ENCODE measurements around the gene FGF14. TPM values are rescaled to one million over a fixed set of nuclear protein-coding genes. Genes with fewer than 3 reads are reported as not detected.

FGF14 gene
- total RNA-seq, 1 donor from 2014 or later, result 0.06 TPM

DNA sequence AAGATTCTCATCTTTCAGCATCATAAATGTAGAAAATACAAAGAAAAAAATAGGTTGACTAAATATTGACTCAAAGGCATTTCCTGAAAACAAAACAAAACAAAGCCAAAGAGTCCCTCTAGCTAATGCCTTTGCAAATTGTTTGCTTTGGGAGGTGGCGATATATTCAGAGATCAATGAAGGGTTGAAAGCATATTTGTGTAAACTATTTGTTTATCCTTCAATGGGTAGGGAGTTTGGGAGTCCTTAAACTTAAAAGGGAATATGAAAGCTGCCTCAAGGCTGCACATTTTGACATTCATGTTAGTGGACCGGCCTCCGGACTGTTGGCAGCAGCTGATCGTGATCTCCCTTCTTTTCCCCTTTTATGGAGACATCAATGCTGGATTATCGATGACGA is 691.9 kb downstream of the FGF14 start:
- no peak for DNase-seq (ENCODE audit: low read depth)
- TF ChIP-seq, protein P1, sequence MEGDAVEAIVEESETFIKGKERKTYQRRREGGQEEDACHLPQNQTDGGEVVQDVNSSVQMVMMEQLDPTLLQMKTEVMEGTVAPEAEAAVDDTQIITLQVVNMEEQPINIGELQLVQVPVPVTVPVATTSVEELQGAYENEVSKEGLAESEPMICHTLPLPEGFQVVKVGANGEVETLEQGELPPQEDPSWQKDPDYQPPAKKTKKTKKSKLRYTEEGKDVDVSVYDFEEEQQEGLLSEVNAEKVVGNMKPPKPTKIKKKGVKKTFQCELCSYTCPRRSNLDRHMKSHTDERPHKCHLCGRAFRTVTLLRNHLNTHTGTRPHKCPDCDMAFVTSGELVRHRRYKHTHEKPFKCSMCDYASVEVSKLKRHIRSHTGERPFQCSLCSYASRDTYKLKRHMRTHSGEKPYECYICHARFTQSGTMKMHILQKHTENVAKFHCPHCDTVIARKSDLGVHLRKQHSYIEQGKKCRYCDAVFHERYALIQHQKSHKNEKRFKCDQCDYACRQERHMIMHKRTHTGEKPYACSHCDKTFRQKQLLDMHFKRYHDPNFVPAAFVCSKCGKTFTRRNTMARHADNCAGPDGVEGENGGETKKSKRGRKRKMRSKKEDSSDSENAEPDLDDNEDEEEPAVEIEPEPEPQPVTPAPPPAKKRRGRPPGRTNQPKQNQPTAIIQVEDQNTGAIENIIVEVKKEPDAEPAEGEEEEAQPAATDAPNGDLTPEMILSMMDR (conservative IDR thresholded peaks at IDR 0.05; ENCODE audit: low read depth, low read length), result no peak
- H3K4me3 ChIP-seq (ENCODE audit: low read depth, low read length), result no peak overlapping the region

- DNase-seq (ENCODE audit: low read depth), result no peak
- H3K4me3 ChIP-seq (ENCODE audit: low read depth, low read length), result no peak overlapping the region
- TF ChIP-seq, protein P1 (conservative IDR thresholded peaks at IDR 0.05; ENCODE audit: low read depth, low read length), result no peak
These were observed 693.7 kb downstream of the FGF14 start for GRCh38 chr13:101708115-101708514.

- no peak overlapping the region for H3K4me3 ChIP-seq (ENCODE audit: low read depth, low read length)
- no peak for DNase-seq (ENCODE audit: low read depth)
- TF ChIP-seq, protein P1 (conservative IDR thresholded peaks at IDR 0.05; ENCODE audit: low read depth, low read length), result no peak
These were observed 694.2 kb downstream of the FGF14 start for GRCh38 chr13:101707659-101708058.

- TF ChIP-seq, protein P1 (conservative IDR thresholded peaks at IDR 0.05; ENCODE audit: low read depth, low read length), result no peak
- peak; percentile 93 for DNase-seq (ENCODE audit: low read depth)
- H3K4me3 ChIP-seq (ENCODE audit: low read depth, low read length), result no peak overlapping the region
These were observed 695.2 kb downstream of the FGF14 start for GRCh38 chr13:101706651-101707050.

GRCh38 chr13:101703838-101704237 is 698.0 kb downstream of the FGF14 start:
- TF ChIP-seq, protein P1 (conservative IDR thresholded peaks at IDR 0.05; ENCODE audit: low read depth, low read length), result no peak
- H3K4me3 ChIP-seq (ENCODE audit: low read depth, low read length), result no peak overlapping the region
- no peak for DNase-seq (ENCODE audit: low read depth)

GRCh38 chr13:101703081-101703480 is 698.8 kb downstream of the FGF14 start:
- no peak overlapping the region for H3K4me3 ChIP-seq (ENCODE audit: low read depth, low read length)
- TF ChIP-seq, protein P1 (conservative IDR thresholded peaks at IDR 0.05; ENCODE audit: low read depth, low read length), result no peak
- no peak for DNase-seq (ENCODE audit: low read depth)

DNA sequence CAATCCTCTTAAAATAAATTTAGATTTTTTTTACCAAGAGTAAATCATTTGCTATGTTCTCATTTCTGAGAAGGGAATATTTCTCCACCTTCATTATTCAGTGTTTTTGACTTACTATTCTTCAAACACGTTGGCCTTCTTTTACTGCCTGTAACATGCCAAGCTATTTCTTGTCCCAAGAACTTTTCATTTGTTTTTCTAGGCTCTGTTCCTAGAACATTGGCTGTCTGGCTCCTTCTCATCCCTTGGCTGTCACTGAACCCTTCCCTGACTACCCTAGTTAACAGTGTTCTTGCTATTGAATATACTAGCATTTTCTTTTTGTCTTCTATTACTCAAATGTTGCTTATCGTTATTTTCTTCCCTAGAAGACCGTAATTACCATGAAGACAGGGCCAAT is 701.2 kb downstream of the FGF14 start:
- TF ChIP-seq, protein P1 (conservative IDR thresholded peaks at IDR 0.05; ENCODE audit: low read depth, low read length), result no peak
- DNase-seq (ENCODE audit: low read depth), result no peak
- no peak overlapping the region for H3K4me3 ChIP-seq (ENCODE audit: low read depth, low read length)
